Uterus (tissue), 2 donors: Measurements from ENCODE around the gene PCNX3.

Experiments used
- POLR2A ChIP-seq, 2 donors: fragments of 450-650 bp; IDR thresholded peaks; one replicate each; pipeline ENCODE4 v1.6.1; 2016; ENCODE audit warnings: antibody characterized with exemption in 2 of 2, mild to moderate bottlenecking in 1 of 2, moderate library complexity in 1 of 2
- TF ChIP-seq, protein P1 (sequence below), 4 experiments: fragments of 200-600 bp in 2 of 4; fragments of 450-650 bp in 2 of 4; sonication (generic) in 2 of 4; IDR thresholded peaks; one replicate each; pipeline ENCODE4 v1.5.1; 2016 to 2019; ENCODE audit warnings: antibody characterized with exemption in 4 of 4, mild to moderate bottlenecking in 2 of 4, moderate library complexity in 1 of 4

DNA sequence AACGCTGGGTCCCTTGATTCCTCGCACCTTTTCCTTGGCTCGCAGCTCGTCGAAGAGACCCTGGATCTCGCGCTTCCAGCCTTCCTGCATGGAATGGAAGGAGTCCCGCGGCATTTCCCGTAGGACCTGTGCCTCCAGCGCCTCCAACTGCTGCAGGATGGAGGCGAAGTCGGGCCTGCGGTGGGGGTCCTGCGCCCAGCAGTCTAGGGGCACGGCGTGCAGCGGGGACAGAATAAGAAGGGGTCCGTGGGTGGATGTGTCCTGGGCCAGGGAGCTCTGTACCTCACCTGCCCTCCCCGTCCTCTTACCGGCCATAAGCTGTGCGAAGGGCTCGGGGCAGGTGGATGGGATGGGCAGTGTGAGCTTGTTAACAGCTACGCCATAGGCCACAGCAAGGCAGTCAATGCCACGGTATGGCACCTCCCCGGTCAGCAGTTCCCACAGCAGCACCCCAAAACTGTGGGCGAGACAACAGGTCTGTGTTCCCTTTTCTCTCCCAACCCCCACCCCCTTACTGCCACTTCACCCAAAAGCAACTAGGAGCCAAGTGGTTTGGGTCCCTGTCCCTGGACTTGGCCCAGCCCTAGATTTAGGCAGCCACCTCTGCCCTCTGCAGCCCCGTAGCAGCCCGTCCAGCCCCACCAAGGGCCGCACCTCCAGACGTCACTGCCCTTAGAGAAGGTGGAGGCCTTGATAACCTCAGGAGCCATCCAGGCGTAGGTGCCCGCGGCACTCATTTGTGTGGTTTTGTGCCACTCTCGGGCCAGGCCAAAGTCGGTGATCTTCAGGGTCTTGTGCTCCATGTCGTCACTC, 7.8 kb upstream of the PCNX3 start:
- no peak for TF ChIP-seq POLR2A (IDR thresholded peaks at IDR 0.05)
- TF ChIP-seq, protein P1, sequence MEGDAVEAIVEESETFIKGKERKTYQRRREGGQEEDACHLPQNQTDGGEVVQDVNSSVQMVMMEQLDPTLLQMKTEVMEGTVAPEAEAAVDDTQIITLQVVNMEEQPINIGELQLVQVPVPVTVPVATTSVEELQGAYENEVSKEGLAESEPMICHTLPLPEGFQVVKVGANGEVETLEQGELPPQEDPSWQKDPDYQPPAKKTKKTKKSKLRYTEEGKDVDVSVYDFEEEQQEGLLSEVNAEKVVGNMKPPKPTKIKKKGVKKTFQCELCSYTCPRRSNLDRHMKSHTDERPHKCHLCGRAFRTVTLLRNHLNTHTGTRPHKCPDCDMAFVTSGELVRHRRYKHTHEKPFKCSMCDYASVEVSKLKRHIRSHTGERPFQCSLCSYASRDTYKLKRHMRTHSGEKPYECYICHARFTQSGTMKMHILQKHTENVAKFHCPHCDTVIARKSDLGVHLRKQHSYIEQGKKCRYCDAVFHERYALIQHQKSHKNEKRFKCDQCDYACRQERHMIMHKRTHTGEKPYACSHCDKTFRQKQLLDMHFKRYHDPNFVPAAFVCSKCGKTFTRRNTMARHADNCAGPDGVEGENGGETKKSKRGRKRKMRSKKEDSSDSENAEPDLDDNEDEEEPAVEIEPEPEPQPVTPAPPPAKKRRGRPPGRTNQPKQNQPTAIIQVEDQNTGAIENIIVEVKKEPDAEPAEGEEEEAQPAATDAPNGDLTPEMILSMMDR (IDR thresholded peaks at IDR 0.05): no peak
